OCI-LY1 (cell line): ENCODE results near the gene SMIM21.

Experiments used
- H2AFZ ChIP-seq: fragments of 200-600 bp; sonication (generic), shearing (Covaris generic); 2 replicates; pipeline ENCODE4 v1.6.0; 2014; ENCODE audit warnings: antibody characterized with exemption, mild to moderate bottlenecking, low read length
- H3F3A ChIP-seq: fragments of 200-600 bp; sonication (generic), shearing (Covaris generic); 2 replicates; pipeline ENCODE4 v1.6.0; 2014; ENCODE audit warnings: mild to moderate bottlenecking, antibody characterized with exemption, low read length, moderate library complexity; ENCODE audit not compliant: insufficient read depth
- H3K27ac ChIP-seq: fragments of 200-600 bp; sonication (generic); 2 replicates; pipeline ENCODE4 v1.5.1; 2014; ENCODE audit warnings: low read length, mixed run types, mild to moderate bottlenecking, low read depth; ENCODE audit not compliant: poor library complexity, severe bottlenecking
- H3K27me3 ChIP-seq: fragments of 200-600 bp; sonication (generic); 2 replicates; pipeline ENCODE4 v1.6.0; 2014; ENCODE audit warnings: antibody characterized with exemption, mild to moderate bottlenecking, low read length, moderate library complexity; ENCODE audit not compliant: insufficient read depth
- H3K36me3 ChIP-seq: fragments of 200-600 bp; sonication (generic); 2 replicates; pipeline ENCODE4 v1.6.1; 2014; ENCODE audit warnings: mild to moderate bottlenecking, antibody characterized with exemption, low read length, moderate library complexity, mixed read lengths; ENCODE audit not compliant: insufficient read depth
- H3K4me1 ChIP-seq: fragments of 200-600 bp; sonication (generic); 2 replicates; pipeline ENCODE4 v1.5.1; 2014; ENCODE audit warnings: mild to moderate bottlenecking, low read length, moderate library complexity; ENCODE audit not compliant: insufficient read depth, severe bottlenecking
- H3K4me2 ChIP-seq: fragments of 200-600 bp; sonication (generic), shearing (Covaris generic); 2 replicates; pipeline ENCODE4 v1.6.1; 2014; ENCODE audit warnings: low read length
- H3K4me3 ChIP-seq: fragments of 200-600 bp; sonication (generic); 2 replicates; pipeline ENCODE4 v1.5.1; 2014; ENCODE audit warnings: low read length, low read depth, mild to moderate bottlenecking, mixed read lengths; ENCODE audit not compliant: poor library complexity, severe bottlenecking
- H3K79me2 ChIP-seq: fragments of 200-600 bp; shearing (Covaris generic); 2 replicates; pipeline ENCODE4 v1.6.1; 2016; ENCODE audit warnings: mixed run types, low read length, mixed read lengths; ENCODE audit not compliant: insufficient read depth
- H3K9ac ChIP-seq: fragments of 200-600 bp; sonication (generic), shearing (Covaris generic); 2 replicates; pipeline ENCODE4 v1.6.1; 2014; ENCODE audit warnings: mild to moderate bottlenecking, low read length, mixed read lengths
- H3K9me2 ChIP-seq: fragments of 200-600 bp; sonication (generic), shearing (Covaris generic); 2 replicates; pipeline ENCODE4 v1.6.1; 2014; ENCODE audit warnings: low read depth, mild to moderate bottlenecking, low read length, mixed read lengths
- H3K9me3 ChIP-seq: fragments of 200-600 bp; shearing (Covaris generic); 2 replicates; pipeline ENCODE4 v1.6.1; 2014; ENCODE audit warnings: low read length, mixed read lengths
- H4K20me1 ChIP-seq: fragments of 200-600 bp; sonication (generic), shearing (Covaris generic); 2 replicates; pipeline ENCODE4 v1.6.0; 2016; ENCODE audit warnings: mild to moderate bottlenecking, low read length; ENCODE audit not compliant: insufficient read depth
- CTCF ChIP-seq: fragments of 200-600 bp; sonication (generic), shearing (Covaris generic); IDR thresholded peaks from 2 replicates; pipeline ENCODE4 v1.5.1; 2017; ENCODE audit warnings: mild to moderate bottlenecking, antibody characterized with exemption, low read length, moderate library complexity, mixed read lengths
- EZH2 ChIP-seq: fragments of 200-600 bp; sonication (generic), shearing (Covaris generic); IDR thresholded peaks from 2 replicates; pipeline ENCODE4 v1.8.0; 2017; ENCODE audit warnings: borderline replicate concordance, mixed run types, mild to moderate bottlenecking, antibody characterized with exemption, low read length, moderate library complexity, mixed read lengths

The SMIM21 gene

GRCh38 chr18:75473316-75473715 lies 45.8 kb upstream of the SMIM21 start:
- H3F3A ChIP-seq = no peaks in the 10 kb centered on the region
- no peak overlapping the region for H3K4me3 ChIP-seq
- H3K9ac ChIP-seq = no peak overlapping the region
- H4K20me1 ChIP-seq = no peaks in the 10 kb centered on the region
- no peak overlapping the region for H3K27ac ChIP-seq
- H3K9me2 ChIP-seq = no peaks in the 10 kb centered on the region
- no peak overlapping the region for H2AFZ ChIP-seq
- H3K4me2 ChIP-seq = no peak overlapping the region
- no peaks in the 10 kb centered on the region for H3K9me3 ChIP-seq
- TF ChIP-seq EZH2 (no peak), CTCF (no peak)
- H3K36me3 ChIP-seq = no peaks in the 10 kb centered on the region
- no peaks in the 10 kb centered on the region for H3K79me2 ChIP-seq
- H3K4me1 ChIP-seq = no peaks in the 10 kb centered on the region
- no peaks in the 10 kb centered on the region for H3K27me3 ChIP-seq

GRCh38 chr18:75472906-75473305 lies 45.4 kb upstream of the SMIM21 start:
- no peaks in the 10 kb centered on the region for H3K4me1 ChIP-seq
- no peaks in the 10 kb centered on the region for H3K79me2 ChIP-seq
- H4K20me1 ChIP-seq = no peaks in the 10 kb centered on the region
- no peaks in the 10 kb centered on the region for H3F3A ChIP-seq
- H3K9me2 ChIP-seq = no peaks in the 10 kb centered on the region
- H3K9me3 ChIP-seq = no peaks in the 10 kb centered on the region
- H3K4me3 ChIP-seq = no peak overlapping the region
- H3K4me2 ChIP-seq = no peak overlapping the region
- H3K27ac ChIP-seq = no peak overlapping the region
- no peak overlapping the region for H2AFZ ChIP-seq
- H3K9ac ChIP-seq = no peak overlapping the region
- H3K36me3 ChIP-seq = no peaks in the 10 kb centered on the region
- no peaks in the 10 kb centered on the region for H3K27me3 ChIP-seq
- TF ChIP-seq CTCF = no peak
- no peak for TF ChIP-seq EZH2

- Histone ChIP-seq H3K9me2 (no peaks in the 10 kb centered on the region), H4K20me1 (no peaks in the 10 kb centered on the region), H3F3A (no peaks in the 10 kb centered on the region), H3K27me3 (no peaks in the 10 kb centered on the region), H3K27ac (no peak overlapping the region), H2AFZ (no peak overlapping the region), H3K79me2 (no peaks in the 10 kb centered on the region), H3K9ac (no peak overlapping the region), H3K4me2 (no peak overlapping the region), H3K36me3 (no peaks in the 10 kb centered on the region), H3K4me3 (no peak overlapping the region), H3K4me1 (no peaks in the 10 kb centered on the region), H3K9me3 (no peaks in the 10 kb centered on the region)
- TF ChIP-seq EZH2 = no peak
- TF ChIP-seq CTCF = no peak
Measured at GRCh38 chr18:75472396-75472795, 44.9 kb upstream of the SMIM21 start.
